H1 (cell line): Measurements from ENCODE around the gene SRSF3. TPM values are rescaled to one million over a fixed set of nuclear protein-coding genes. Genes with fewer than 3 reads are reported as not detected.
"Not testable (repeated sequence)": the region's sequence is repeated elsewhere in the genome, so short reads cannot be mapped to it uniquely, and the experiment has no call there.

Source experiments
- CTCF ChIA-PET: fragments of 300-600 bp; sonication (Branson Sonifier 250); formaldehyde crosslinking; loops from one replicate; lab custom pipeline; 2021; ENCODE audit not compliant: partially characterized antibody; lab: Charles Lee
- POLR2A ChIA-PET: fragments of 300-600 bp; sonication (Branson Sonifier 250); formaldehyde crosslinking; loops from one replicate; lab custom pipeline; 2021; ENCODE audit warnings: inconsistent platforms; ENCODE audit not compliant: partially characterized antibody; lab: Charles Lee
- DNase-seq, 2 experiments: peaks; one replicate each; pipeline versions ENCODE4 v3.0.0 to v3.0.0-alpha.2; 2010 to 2022; ENCODE audit warnings: low spot score in 2 of 2, low read depth in 1 of 2, mixed read lengths in 1 of 2
- FAIRE-seq: peaks from 2 replicates; lab custom pipeline; 2011; peaks lifted over from hg19 to GRCh38; lab: Jason Lieb, UNC
- H2AFZ ChIP-seq: 2 replicates; pipeline ENCODE4 v1.8.1; 2012; ENCODE audit warnings: low read length, inconsistent platforms
- H2AK5ac ChIP-seq: 2 replicates; pipeline ENCODE4 v1.6.1; 2013; ENCODE audit warnings: low read depth, low read length
- H2BK120ac ChIP-seq: replicated peaks from 2 replicates; pipeline ENCODE3; 2013; ENCODE audit warnings: low read depth, low read length, inconsistent platforms
- H2BK12ac ChIP-seq: 2 replicates; pipeline ENCODE4 v1.6.1; 2013; ENCODE audit warnings: low read depth, low read length
- H2BK15ac ChIP-seq: 2 replicates; pipeline ENCODE4 v1.6.1; 2013; ENCODE audit warnings: low read length
- H2BK20ac ChIP-seq: 2 replicates; pipeline ENCODE4 v1.6.1; 2013; ENCODE audit warnings: low read length
- H2BK5ac ChIP-seq: 2 replicates; pipeline ENCODE4 v1.6.1; 2013; ENCODE audit warnings: low read depth, low read length
- H3K14ac ChIP-seq: 2 replicates; pipeline ENCODE4 v1.6.1; 2013; ENCODE audit warnings: inconsistent platforms; ENCODE audit not compliant: insufficient read length
- H3K18ac ChIP-seq: 2 replicates; pipeline ENCODE4 v1.6.1; 2013; ENCODE audit warnings: low read length; ENCODE audit errors: extremely low read depth
- H3K23ac ChIP-seq: 2 replicates; pipeline ENCODE4 v1.6.1; 2013; ENCODE audit warnings: inconsistent platforms; ENCODE audit not compliant: insufficient read length
- H3K23me2 ChIP-seq: 2 replicates; pipeline ENCODE4 v1.6.1; 2013; ENCODE audit warnings: low read depth, low read length
- H3K27ac ChIP-seq: 2 replicates; pipeline ENCODE4 v1.6.1; 2011; ENCODE audit warnings: low read depth, low read length, inconsistent platforms
- H3K27me3 ChIP-seq, 4 experiments: replicated peaks in 1 of 4; 1 replicate in 1 of 4; 2 replicates in 3 of 4; pipeline versions ENCODE4 v1.6.1 to v1.8.1; 2011 to 2013; ENCODE audit warnings: low read length in 3 of 4, mild to moderate bottlenecking in 3 of 4, inconsistent platforms in 2 of 4, mixed read lengths in 2 of 4, moderate library complexity in 1 of 4; ENCODE audit not compliant: control insufficient read depth in 3 of 4, insufficient read depth in 3 of 4; ENCODE audit errors: extremely low read depth in 1 of 4
- H3K36me3 ChIP-seq, 4 experiments: 2 replicates each; pipeline versions ENCODE4 v1.6.1 to v1.8.1; 2011 to 2013; ENCODE audit warnings: mild to moderate bottlenecking in 4 of 4, low read length in 3 of 4, moderate library complexity in 2 of 4, control low read depth in 1 of 4, inconsistent platforms in 1 of 4; ENCODE audit not compliant: insufficient read depth in 4 of 4, control insufficient read depth in 2 of 4
- H3K4ac ChIP-seq: replicated peaks from 2 replicates; pipeline ENCODE3; 2013; ENCODE audit warnings: low read length, low read depth, mixed read lengths, inconsistent platforms; ENCODE audit not compliant: insufficient read length
- H3K4me1 ChIP-seq, 4 experiments: replicated peaks in 1 of 4; 1 replicate in 1 of 4; 2 replicates in 3 of 4; pipeline versions ENCODE4 v1.6.1 to v1.8.1; 2011 to 2013; ENCODE audit warnings: low read length in 3 of 4, inconsistent platforms in 2 of 4, mixed read lengths in 1 of 4; ENCODE audit not compliant: insufficient read depth in 4 of 4, control insufficient read depth in 3 of 4
- H3K4me2 ChIP-seq, 2 experiments: 2 replicates each; pipeline versions ENCODE4 v1.6.1 to v1.8.1; 2011 to 2013; ENCODE audit warnings: low read depth in 2 of 2, low read length in 2 of 2, control low read depth in 1 of 2, inconsistent platforms in 1 of 2, mild to moderate bottlenecking in 1 of 2; ENCODE audit not compliant: insufficient read depth in 1 of 2
- H3K4me3 ChIP-seq, 4 experiments: fragments of 200-600, 300-600 bp in 1 of 4; sonication (generic), shearing (Covaris generic), sonication (Bioruptor Twin) in 1 of 4; 2 replicates each; pipeline versions ENCODE4 v1.5.1 to v1.8.1; 2011 to 2016; ENCODE audit warnings: low read length in 4 of 4, low read depth in 3 of 4, control low read depth in 2 of 4, inconsistent platforms in 2 of 4, mild to moderate bottlenecking in 2 of 4, mixed read lengths in 1 of 4, moderate library complexity in 1 of 4; ENCODE audit not compliant: insufficient read depth in 2 of 4; ENCODE audit errors: extremely low read depth in 1 of 4
- H3K56ac ChIP-seq: replicated peaks from 2 replicates; pipeline ENCODE3; 2013; ENCODE audit warnings: low read depth, mild to moderate bottlenecking, mixed read lengths, low read length, inconsistent platforms; ENCODE audit not compliant: insufficient read length
- H3K79me1 ChIP-seq: 2 replicates; pipeline ENCODE4 v1.6.1; 2013; ENCODE audit warnings: low read depth, low read length, control low read depth
- H3K79me2 ChIP-seq, 2 experiments: 2 replicates each; pipeline versions ENCODE4 v1.6.1 to v1.8.1; 2012 to 2013; ENCODE audit warnings: low read length in 2 of 2, mild to moderate bottlenecking in 2 of 2, inconsistent platforms in 1 of 2; ENCODE audit not compliant: insufficient read depth in 2 of 2, control insufficient read depth in 1 of 2
- H3K9ac ChIP-seq, 4 experiments: replicated peaks in 1 of 4; 1 replicate in 1 of 4; 2 replicates in 3 of 4; pipeline versions ENCODE4 v1.6.1 to v1.8.1; 2011 to 2013; ENCODE audit warnings: low read depth in 3 of 4, low read length in 3 of 4, control low read depth in 2 of 4, mild to moderate bottlenecking in 2 of 4, moderate library complexity in 2 of 4, inconsistent platforms in 1 of 4; ENCODE audit errors: extremely low read depth in 1 of 4
- H3K9me3 ChIP-seq, 2 experiments: 2 replicates each; pipeline versions ENCODE4 v1.6.1 to v1.8.1; 2012 to 2013; ENCODE audit warnings: mild to moderate bottlenecking in 2 of 2, moderate library complexity in 2 of 2, control low read depth in 1 of 2, inconsistent platforms in 1 of 2, low read depth in 1 of 2, low read length in 1 of 2, mixed read lengths in 1 of 2; ENCODE audit not compliant: insufficient read depth in 2 of 2
- H4K20me1 ChIP-seq, 2 experiments: replicated peaks in 1 of 2; 2 replicates each; pipeline versions ENCODE3 to v1.8.1; 2011 to 2013; ENCODE audit warnings: inconsistent platforms in 2 of 2, low read length in 2 of 2, mild to moderate bottlenecking in 1 of 2; ENCODE audit not compliant: insufficient read depth in 2 of 2, control insufficient read depth in 1 of 2
- H4K5ac ChIP-seq: 2 replicates; pipeline ENCODE4 v1.6.1; 2013; ENCODE audit warnings: low read length, low read depth, mixed read lengths, inconsistent platforms; ENCODE audit not compliant: insufficient read length
- H4K8ac ChIP-seq: 2 replicates; pipeline ENCODE4 v1.8.0; 2013; ENCODE audit warnings: mild to moderate bottlenecking, moderate library complexity, low read length, inconsistent platforms; ENCODE audit not compliant: insufficient read depth; ENCODE audit errors: extremely low read depth
- H4K91ac ChIP-seq: replicated peaks from 2 replicates; pipeline ENCODE3; 2013; ENCODE audit warnings: low read length, mixed read lengths, inconsistent platforms; ENCODE audit not compliant: insufficient read length
- WGBS, 2 experiments: shearing (Covaris generic) in 1 of 2; methylation state at CpG; one replicate each; pipeline versions ENCODE4 v1.1.6 to v1.1.7; 2013 to 2015; ENCODE audit warnings: low lambda C conversion rate in 2 of 2, mixed read lengths in 2 of 2, inconsistent platforms in 1 of 2, low coverage in 1 of 2, missing lambda C conversion rate in 1 of 2; ENCODE audit not compliant: insufficient replicate concordance in 2 of 2, insufficient coverage in 1 of 2, insufficient read length in 1 of 2; ENCODE audit errors: extremely low coverage in 1 of 2, missing lambda C conversion rate in 1 of 2; 5-methylcytosine and 5-hydroxymethylcytosine counted together
- microRNA-seq, 2 experiments: library from miRNA; unstranded; fragments of <30 nt; microRNA quantifications; one replicate each; pipeline versions ENCODE4 to v1.2.0, GENCODE V29; 2016 to 2020; ENCODE audit warnings: borderline microRNAs expressed in 2 of 2, borderline number of aligned reads in 2 of 2, borderline replicate concordance in 1 of 2
- polyA plus RNA-seq, 7 experiments: library from polyadenylated mRNA; depleted of rRNA in 3 of 7; stranded (reverse) in 5 of 7; unstranded in 2 of 7; fragments of >200 nt in 5 of 7; fragments of 200-250 nt in 2 of 7; gene quantifications; 1 replicate in 5 of 7; 2 replicates in 1 of 7; 4 replicates in 1 of 7; pipeline versions ENCODE4 v1.2.1 to v1.2.3, GENCODE V29; 2011 to 2013; ENCODE audit warnings: missing spikeins in 2 of 7, mixed read lengths in 2 of 7
- small RNA-seq: library from polyadenylated mRNA; stranded (forward); fragments of <200 nt; extraction: miRNeasy Mini kit (QIAGEN cat#:217004); gene quantifications from one replicate; pipeline ENCODE3, GENCODE V24; 2013; ENCODE audit not compliant: insufficient read depth
- total RNA-seq: library from RNA; stranded (reverse); fragmentation: NEBNext Ultra II Directional; extraction: Animal tissue kit (Norgen Biotek cat#: 25700); gene quantifications from 2 replicates; pipeline ENCODE4 v1.2.1, GENCODE V29; 2021

The SRSF3 gene
- total and polyA plus RNA-seq, 2 of the 8 experiments (the other 6 are each of a cell fraction or from before 2014, with no cell fraction given) = 471 to 689 TPM

DNA sequence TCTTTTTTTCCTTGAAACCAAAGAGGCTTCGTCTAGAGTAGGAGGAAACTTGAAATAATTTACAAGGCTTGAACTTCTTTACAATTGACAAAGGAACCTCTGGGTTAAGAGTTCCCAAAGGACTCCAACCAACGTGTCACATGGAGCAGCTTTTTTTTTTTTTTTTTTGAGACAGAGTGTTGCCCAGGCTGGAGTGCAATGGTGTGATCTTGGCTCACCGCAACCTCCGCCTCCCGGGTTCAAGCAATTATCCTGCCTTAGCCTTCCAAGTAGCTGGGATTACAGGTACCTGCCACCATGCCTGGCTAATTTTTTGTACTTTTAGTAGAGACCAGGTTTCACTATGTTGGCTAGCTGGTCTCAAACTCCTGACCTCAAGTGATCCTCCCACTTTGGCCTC is 60.3 kb downstream of the SRSF3 start:
- H3K9me3 ChIP-seq, H2AK5ac ChIP-seq, H2BK5ac ChIP-seq, DNase-seq, H3K79me2 ChIP-seq, H4K20me1 ChIP-seq, H3K23ac ChIP-seq, H3K27ac ChIP-seq, H2AFZ ChIP-seq, H3K27me3 ChIP-seq, H3K4me3 ChIP-seq, H3K56ac ChIP-seq, H3K9ac ChIP-seq, H2BK20ac ChIP-seq, H4K91ac ChIP-seq, H2BK15ac ChIP-seq, FAIRE-seq, H4K8ac ChIP-seq, H4K5ac ChIP-seq, H3K14ac ChIP-seq, H3K4ac ChIP-seq, H3K36me3 ChIP-seq, H3K23me2 ChIP-seq, H2BK120ac ChIP-seq, H3K18ac ChIP-seq, H3K4me2 ChIP-seq, H3K79me1 ChIP-seq, H3K4me1 ChIP-seq, H2BK12ac ChIP-seq: not testable (repeated sequence)
- ChIA-PET POLR2A (interaction anchor here (1.0 kb wide), 1 partner anchor 13 kb away, joined by 4 read pairs; no protein-coding TSS in a partner anchor), CTCF (interaction anchor here (0.6 to 4.0 kb wide), 6 partner anchors 10 to 114 kb away, joined by 3 to 11 read pairs (median 3); no protein-coding TSS in a partner anchor)
- 81% methylated on average over 5 of the region's 5 CpGs; no CpG with 5 or more reads in 1 of the 2 experiments for WGBS, 2 experiments

Small RNA genes lying within 50 kb of the gene (microRNA-seq; reads per million reads assigned to microRNA genes)
- 0 reads per million in 2 experiments for gene MIR3925

Small RNA genes lying within 50 kb of the gene (small RNA-seq; reads per million reads assigned to genes)
- gene MIR3925 (not detected), gene RNU1-88P (not detected)

Other genes with a start within 250 kb of the SRSF3 start
- 0.21 and 0.54 TPM in 2 replicates for gene ETV7, start 206.7 kb upstream of the SRSF3 start, total RNA-seq
- gene ETV7, start 206.7 kb upstream of the SRSF3 start, polyA plus RNA-seq (2011; rRNA removed) = 2.4 TPM in 2 replicates
- gene PXT1, start 151.5 kb upstream of the SRSF3 start, total RNA-seq = not detected in 2 replicates
- gene PXT1, start 151.5 kb upstream of the SRSF3 start, polyA plus RNA-seq (2011; rRNA removed) = 0.06 and 0.20 TPM in 2 replicates
- gene KCTD20, start 151.4 kb upstream of the SRSF3 start, total RNA-seq = 23.2 and 26.2 TPM in 2 replicates
- gene KCTD20, start 151.4 kb upstream of the SRSF3 start, polyA plus RNA-seq (2011; rRNA removed) = 8.4 and 10.1 TPM in 2 replicates
- gene STK38, start 46.9 kb upstream of the SRSF3 start, total RNA-seq = 18.5 and 19.8 TPM in 2 replicates
- gene STK38, start 46.9 kb upstream of the SRSF3 start, polyA plus RNA-seq (2011; rRNA removed) = 6.2 and 8.1 TPM in 2 replicates
- gene CDKN1A, start 84.4 kb downstream of the SRSF3 start, total RNA-seq = 14.5 and 15.2 TPM in 2 replicates
- gene CDKN1A, start 84.4 kb downstream of the SRSF3 start, polyA plus RNA-seq (2011; rRNA removed) = 36.0 and 56.1 TPM in 2 replicates
- gene RAB44, start 103.5 kb downstream of the SRSF3 start, total RNA-seq = not detected in 2 replicates
- 0.02 and 0.03 TPM in 2 replicates for gene RAB44, start 103.5 kb downstream of the SRSF3 start, polyA plus RNA-seq (2011; rRNA removed)
- gene CPNE5, start 245.1 kb downstream of the SRSF3 start, total RNA-seq = 0.15 and 0.88 TPM in 2 replicates
- 1.8 and 2.3 TPM in 2 replicates for gene CPNE5, start 245.1 kb downstream of the SRSF3 start, polyA plus RNA-seq (2011; rRNA removed)